Measurements from ENCODE around the gene RBKS. TPM values are rescaled to one million over a fixed set of nuclear protein-coding genes. Genes with fewer than 3 reads are reported as not detected.
"Not testable (repeated sequence)": the region's sequence is repeated elsewhere in the genome, so short reads cannot be mapped to it uniquely, and the experiment has no call there.

The RBKS gene
- total RNA-seq, 1 donor: 7.0 TPM

DNA sequence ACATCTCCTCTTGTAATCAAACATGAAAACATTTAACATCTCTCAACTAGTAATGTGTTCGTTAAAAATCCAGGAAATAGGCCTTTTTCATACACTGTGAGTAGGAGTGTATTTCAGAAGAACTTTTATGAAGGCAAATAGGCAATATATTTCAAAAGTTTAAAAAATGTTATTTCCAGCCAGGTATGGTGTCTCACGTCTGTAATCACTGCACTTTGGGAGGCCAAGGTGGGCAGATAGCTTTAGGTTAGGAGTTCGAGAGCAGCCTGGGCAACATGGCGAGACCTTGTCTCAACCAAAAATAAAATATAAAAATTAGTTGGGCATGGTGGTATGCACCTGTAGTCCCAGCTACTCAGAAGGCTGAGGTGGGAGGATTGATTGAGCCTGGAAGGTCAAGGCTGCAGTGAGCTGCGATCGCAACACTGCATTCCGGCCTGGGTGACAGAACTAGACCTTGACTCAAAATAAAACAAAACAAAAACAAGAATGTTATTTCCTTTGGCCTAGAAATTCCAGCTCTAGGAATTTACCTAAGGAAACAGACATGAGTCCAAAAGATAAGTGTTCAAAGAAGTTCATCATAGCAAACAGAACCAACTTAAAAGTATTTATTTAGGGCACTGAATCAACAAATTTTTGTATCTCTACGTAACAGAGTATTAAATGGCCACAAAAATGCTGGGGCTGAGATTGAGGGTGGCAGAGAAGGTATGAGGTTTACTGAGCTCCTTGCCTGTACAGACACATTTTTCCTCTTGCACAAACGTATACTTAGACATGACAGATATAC is 14.9 kb downstream of the RBKS start:
- no peak for DNase-seq (ENCODE audit: low read depth in 2 of 3, low spot score in 2 of 3)

- no peak for DNase-seq (ENCODE audit: low read depth in 2 of 3, low spot score in 2 of 3)
These were observed 17.1 kb downstream of the RBKS start for GRCh38 chr2:27873091-27873490.

DNA sequence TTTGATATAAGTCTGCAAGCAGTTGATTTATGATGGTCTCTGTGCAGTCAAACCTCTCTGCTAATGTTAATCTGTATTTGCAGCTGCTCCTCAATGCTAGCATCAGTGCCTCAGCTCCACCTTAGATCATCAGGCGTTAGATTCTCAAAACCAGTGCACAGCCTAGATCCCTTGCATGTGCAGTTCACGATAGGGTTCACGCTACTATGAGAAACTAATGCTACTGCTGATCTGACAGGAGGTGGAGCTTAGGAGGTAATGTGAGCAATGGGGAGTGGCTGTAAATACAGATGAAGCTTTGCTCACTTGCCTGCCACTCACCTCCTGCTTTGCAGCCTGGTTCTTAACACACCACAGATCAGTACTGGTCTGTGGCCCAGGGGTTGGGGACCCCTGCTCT is 18.4 kb downstream of the RBKS start:
- DNase-seq (ENCODE audit: low read depth in 2 of 3, low spot score in 2 of 3): no peak

- no peak for DNase-seq (ENCODE audit: low read depth in 2 of 3, low spot score in 2 of 3)
These were observed 19.5 kb downstream of the RBKS start for GRCh38 chr2:27870724-27871123.

DNA sequence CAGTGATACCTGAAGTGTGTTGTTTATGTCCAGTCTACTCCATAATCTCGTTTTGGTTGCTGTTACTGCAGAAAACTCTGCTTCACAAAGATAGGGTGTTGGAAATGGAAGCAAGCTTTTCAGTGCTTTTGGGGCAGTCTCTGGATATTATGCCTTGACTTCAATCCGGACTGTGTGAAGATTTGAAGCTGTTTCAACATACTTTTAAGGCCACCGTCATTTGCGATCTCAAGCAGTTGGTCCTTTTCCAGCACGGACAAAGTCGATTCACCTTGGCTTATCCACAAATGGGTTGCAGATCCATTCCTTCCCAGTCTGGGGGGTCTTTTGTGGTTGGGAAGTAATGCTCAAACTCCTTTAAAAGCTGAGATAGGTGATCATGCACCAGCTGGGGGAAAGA is 20.4 kb downstream of the RBKS start:
- no peak for DNase-seq (ENCODE audit: low read depth in 2 of 3, low spot score in 2 of 3)

- no peak for DNase-seq (ENCODE audit: low read depth in 2 of 3, low spot score in 2 of 3)
These were observed 23.9 kb downstream of the RBKS start for GRCh38 chr2:27866237-27866636.

- DNase-seq (ENCODE audit: low read depth in 2 of 3, low spot score in 2 of 3): not testable (repeated sequence)
These were observed 26.2 kb downstream of the RBKS start for GRCh38 chr2:27863955-27864354.

GRCh38 chr2:27863146-27863545 is 27.0 kb downstream of the RBKS start:
- DNase-seq (ENCODE audit: low read depth in 2 of 3, low spot score in 2 of 3): no peak

DNA sequence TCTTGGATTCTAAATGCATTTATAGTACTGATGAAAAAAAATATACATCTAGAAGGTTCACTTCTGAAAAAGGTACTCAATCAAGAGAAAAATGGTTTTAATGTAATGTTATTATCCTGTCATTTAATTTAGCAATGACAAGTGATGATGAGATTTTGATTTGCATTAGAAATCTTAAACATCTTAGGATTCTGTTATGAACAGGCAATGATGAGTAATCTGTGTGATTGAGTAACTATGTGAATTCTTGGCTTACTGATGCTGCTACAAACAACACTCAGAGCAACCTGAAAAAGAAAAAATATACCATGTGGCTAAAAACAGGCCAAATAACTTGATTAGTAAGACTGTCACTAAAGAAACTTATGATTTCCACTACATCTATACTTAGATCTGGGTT is 30.1 kb downstream of the RBKS start:
- no peak for DNase-seq (ENCODE audit: low read depth in 2 of 3, low spot score in 2 of 3)

DNA sequence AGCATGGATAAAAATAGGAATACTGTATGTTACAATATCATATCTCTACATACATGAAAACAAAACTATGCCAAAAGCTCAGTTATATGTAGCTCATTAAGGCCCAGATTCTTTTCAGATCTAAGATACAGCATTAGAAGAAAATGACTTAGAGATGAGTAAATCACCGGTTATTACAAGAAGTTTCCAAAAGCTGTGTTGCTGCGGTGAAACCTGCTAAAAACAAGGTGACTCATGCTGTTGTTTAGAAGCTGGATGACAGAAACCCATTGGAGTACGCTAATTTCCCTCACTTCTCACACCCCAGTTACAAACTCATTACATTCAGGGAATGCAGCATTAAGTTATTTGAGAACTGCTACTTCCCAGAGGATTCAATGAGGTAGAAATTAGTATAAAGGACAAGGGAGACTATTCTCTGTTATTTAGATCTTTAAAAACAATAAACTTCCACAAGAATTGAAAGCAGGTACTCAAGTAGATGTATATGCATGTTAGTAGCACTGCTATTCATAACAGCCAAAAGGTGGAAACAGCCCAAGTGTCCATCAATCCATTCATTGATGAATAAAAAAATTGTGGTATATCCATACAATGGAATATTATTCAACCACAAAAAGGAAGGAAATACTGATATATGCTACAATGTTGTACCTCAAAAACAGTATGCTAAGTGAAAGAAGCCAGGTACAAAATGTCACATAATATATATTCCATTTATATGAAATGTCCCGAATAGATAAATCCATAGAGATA is 32.6 kb downstream of the RBKS start:
- no peak for DNase-seq (ENCODE audit: low read depth in 2 of 3, low spot score in 2 of 3)

- no peak for DNase-seq (ENCODE audit: low read depth in 2 of 3, low spot score in 2 of 3)
These were observed 33.2 kb downstream of the RBKS start for GRCh38 chr2:27856956-27857355.

- DNase-seq (ENCODE audit: low read depth in 2 of 3, low spot score in 2 of 3): no peak
These were observed 33.8 kb downstream of the RBKS start for GRCh38 chr2:27856386-27856785.

- peak in 1 of 3 donors; percentile 34 for DNase-seq (ENCODE audit: low read depth in 2 of 3, low spot score in 2 of 3)
These were observed 34.7 kb downstream of the RBKS start for GRCh38 chr2:27855476-27855875.

- DNase-seq (ENCODE audit: low read depth in 2 of 3, low spot score in 2 of 3): no peak
These were observed 35.8 kb downstream of the RBKS start for GRCh38 chr2:27854229-27854862.

GRCh38 chr2:27852691-27853090 is 37.5 kb downstream of the RBKS start:
- DNase-seq (ENCODE audit: low read depth in 2 of 3, low spot score in 2 of 3): no peak

GRCh38 chr2:27849558-27850205 is 40.5 kb downstream of the RBKS start:
- DNase-seq (ENCODE audit: low read depth in 2 of 3, low spot score in 2 of 3): no peak

DNA sequence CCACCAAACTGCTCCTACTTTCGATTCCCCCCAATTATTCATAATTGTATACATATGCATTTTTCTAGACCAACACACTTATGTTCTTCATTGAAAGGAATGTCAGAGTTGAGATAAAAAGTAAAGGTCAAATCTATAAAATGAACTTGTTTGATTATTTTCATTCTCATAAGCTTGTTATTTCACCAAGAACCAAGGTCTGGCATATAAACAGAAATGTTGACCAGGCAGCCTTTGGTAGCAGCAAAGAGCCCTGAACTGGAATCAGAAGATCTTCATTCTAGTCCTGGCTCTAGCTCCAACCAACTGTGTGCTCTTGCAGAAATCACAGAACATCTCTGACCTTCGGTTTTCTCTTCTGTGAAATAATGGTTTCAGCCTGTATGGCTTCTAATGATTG is 42.9 kb downstream of the RBKS start:
- DNase-seq (ENCODE audit: low read depth in 2 of 3, low spot score in 2 of 3): no peak

DNA sequence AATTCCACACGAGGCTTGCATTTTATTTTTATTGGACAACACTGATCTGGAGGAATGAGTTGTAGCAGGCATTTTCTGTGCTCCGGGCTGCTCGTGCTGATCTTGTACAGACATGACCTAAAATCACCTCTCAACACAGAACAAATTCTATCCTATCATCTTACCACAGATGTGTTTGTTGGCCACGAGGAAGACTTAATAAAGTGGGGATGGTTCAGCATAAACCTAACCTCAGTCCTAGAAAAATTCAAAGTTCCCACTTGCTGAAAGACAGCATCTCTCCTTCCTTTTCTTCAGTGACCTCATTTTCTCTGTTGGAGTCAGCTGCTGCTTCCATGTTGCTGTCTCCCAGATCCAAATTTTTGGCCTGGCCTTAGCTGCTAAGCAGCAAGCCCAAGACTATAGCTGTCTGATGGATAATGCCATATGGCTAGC is 45.3 kb downstream of the RBKS start:
- DNase-seq (ENCODE audit: low read depth in 2 of 3, low spot score in 2 of 3): no peak

DNA sequence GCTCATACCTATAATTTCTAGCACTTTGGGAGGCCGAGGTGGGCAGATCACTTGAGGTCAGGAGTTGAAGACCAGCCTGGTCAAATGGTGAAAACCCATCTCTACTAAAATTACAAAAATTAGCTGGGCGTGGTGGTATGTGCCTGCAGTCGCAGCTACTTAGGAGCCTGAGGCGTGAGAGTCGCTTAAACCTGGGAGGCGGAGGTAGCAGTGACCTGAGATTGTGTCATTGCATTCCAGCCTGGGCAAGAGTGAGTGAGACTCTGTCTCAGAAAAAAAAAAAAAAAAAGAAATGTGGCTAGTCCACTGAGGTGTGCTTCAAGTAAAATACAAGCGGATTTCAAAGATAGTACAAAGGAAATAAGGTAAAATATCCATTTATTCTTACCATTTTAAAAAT is 46.2 kb downstream of the RBKS start:
- no peak for DNase-seq (ENCODE audit: low read depth in 2 of 3, low spot score in 2 of 3)

DNA sequence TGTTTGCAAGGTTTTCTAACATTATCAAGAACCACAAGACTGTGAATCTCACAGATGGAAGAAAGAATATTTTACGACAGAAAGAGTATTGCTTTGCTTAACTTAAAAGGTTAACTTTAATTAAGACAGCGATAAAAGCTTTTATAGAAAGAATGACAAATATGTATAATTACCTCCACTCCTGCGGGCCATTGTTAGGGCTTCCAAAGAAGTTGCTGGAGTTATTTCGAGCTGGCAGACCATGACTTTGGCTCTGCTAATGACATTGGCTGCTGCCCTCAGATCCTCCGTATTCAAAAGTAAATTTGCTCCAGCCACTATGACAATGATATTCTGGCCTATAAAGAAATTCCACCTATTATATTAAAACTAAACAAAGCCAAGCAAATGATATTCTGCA is 47.3 kb downstream of the RBKS start:
- no peak for DNase-seq (ENCODE audit: low read depth in 2 of 3, low spot score in 2 of 3)

GRCh38 chr2:27839022-27839618 is 51.1 kb downstream of the RBKS start:
- DNase-seq (ENCODE audit: low read depth in 2 of 3, low spot score in 2 of 3): no peak
